ENCODE results near the gene ABCG1. TPM values are rescaled to one million over a fixed set of nuclear protein-coding genes. Genes with fewer than 3 reads are reported as not detected.

ABCG1 gene
- total RNA-seq, 1 donor from 2014 or later, result 1.9 TPM

DNA sequence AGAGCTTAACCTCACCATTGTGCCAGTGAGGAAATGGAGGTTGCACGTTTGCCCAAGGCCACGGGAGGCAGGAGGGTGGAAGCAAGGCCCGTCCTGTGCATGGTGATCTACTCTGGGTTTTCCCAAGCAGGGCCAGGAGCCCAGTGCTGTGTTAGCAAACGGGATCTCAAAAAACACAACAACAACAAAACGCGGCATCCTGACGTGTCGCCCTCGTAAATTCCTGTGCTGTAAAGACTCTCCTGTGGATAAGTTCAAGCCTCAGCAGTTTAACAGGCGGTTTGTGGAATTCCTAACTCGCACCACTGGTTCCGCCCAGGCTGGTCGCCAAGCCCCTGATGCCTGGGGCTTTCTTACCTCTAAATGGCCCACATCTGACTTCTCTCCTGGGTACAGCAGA, 57.1 kb downstream of the ABCG1 start:
- DNase-seq (ENCODE audit: low spot score), result no peak
- H3K27ac Mint-ChIP-seq, result no peak overlapping the region
- no peaks in the 10 kb centered on the region for H3K36me3 ChIP-seq
- H3F3A ChIP-seq (ENCODE audit: low read depth), result no peaks in the 10 kb centered on the region
- no peaks in the 10 kb centered on the region for H3K4me1 ChIP-seq
- H3K4me2 ChIP-seq, result no peak overlapping the region
- no peak overlapping the region for H3K27ac ChIP-seq
- H3K27me3 Mint-ChIP-seq (ENCODE audit: insufficient read depth, low read depth), result peaks cover 9% of the 10 kb centered on the region
- H4K20me1 ChIP-seq (ENCODE audit: low read depth), result no peaks in the 10 kb centered on the region
- H3K9me3 ChIP-seq (ENCODE audit: low read depth), result no peaks in the 10 kb centered on the region
- H2AFZ ChIP-seq (replicated peaks), result no peak overlapping the region
- no peaks in the 10 kb centered on the region for H3K36me3 Mint-ChIP-seq
- no peaks in the 10 kb centered on the region for H3K79me2 ChIP-seq (ENCODE audit: low read depth)
- H3K27me3 ChIP-seq, result no peaks in the 10 kb centered on the region
- no peak overlapping the region for H3K4me3 Mint-ChIP-seq
- H3K9me3 Mint-ChIP-seq, result no peaks in the 10 kb centered on the region
- no peak overlapping the region for H3K9ac ChIP-seq
- no peak overlapping the region for H3K4me3 ChIP-seq
- H3K4me1 Mint-ChIP-seq, result no peaks in the 10 kb centered on the region
- TF ChIP-seq EZH2 (IDR thresholded peaks at IDR 0.05) (no peak), EZH2phosphoT487 (IDR thresholded peaks at IDR 0.05) (no peak), CTCF (IDR thresholded peaks at IDR 0.05) (no peak)

DNA sequence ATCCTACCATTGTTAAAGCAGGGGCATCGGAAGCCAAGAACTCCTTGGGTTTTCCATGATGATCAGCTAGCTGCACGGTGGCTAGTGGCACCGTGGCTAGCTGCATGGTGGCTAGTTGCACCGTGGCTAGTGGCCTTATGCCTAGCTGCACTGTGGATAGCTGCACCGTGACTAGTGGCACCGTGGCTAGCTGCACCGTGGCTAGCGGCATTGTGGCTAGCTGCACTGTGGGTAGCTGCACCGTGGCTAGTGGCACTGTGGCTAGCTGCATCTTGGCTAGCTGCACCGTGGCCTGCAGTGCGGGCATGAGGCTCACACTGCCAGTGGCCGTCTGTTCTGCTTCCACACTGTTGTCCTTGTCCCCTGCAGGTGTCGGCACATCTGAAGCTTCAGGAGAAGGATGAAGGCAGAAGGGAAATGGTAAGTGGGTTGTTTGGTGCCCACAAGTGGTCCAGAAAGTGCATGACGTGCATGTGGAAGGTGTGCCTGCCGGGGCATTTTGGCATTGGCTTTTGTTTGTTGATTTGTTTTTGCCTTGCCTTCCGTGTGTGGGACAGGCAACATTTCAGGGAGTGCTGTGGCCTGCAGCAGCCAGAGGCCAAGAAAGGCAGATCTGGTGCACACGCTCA, 57.7 kb downstream of the ABCG1 start:
- H3K27ac ChIP-seq, result no peak overlapping the region
- no peak overlapping the region for H3K4me3 Mint-ChIP-seq
- H3K9me3 ChIP-seq (ENCODE audit: low read depth), result no peaks in the 10 kb centered on the region
- no peaks in the 10 kb centered on the region for H3K27me3 ChIP-seq
- no peak overlapping the region for H3K4me3 ChIP-seq
- H3K27me3 Mint-ChIP-seq (ENCODE audit: insufficient read depth, low read depth), result peaks cover 9% of the 10 kb centered on the region
- H3F3A ChIP-seq (ENCODE audit: low read depth), result no peaks in the 10 kb centered on the region
- H3K9me3 Mint-ChIP-seq, result no peaks in the 10 kb centered on the region
- no peak overlapping the region for H3K4me2 ChIP-seq
- H3K4me1 Mint-ChIP-seq, result no peaks in the 10 kb centered on the region
- H2AFZ ChIP-seq (replicated peaks), result no peak overlapping the region
- H3K36me3 ChIP-seq, result no peaks in the 10 kb centered on the region
- peak; percentile 23 for TF ChIP-seq CTCF (IDR thresholded peaks at IDR 0.05)
- TF ChIP-seq EZH2 (IDR thresholded peaks at IDR 0.05), result no peak
- H3K4me1 ChIP-seq, result no peaks in the 10 kb centered on the region
- no peak overlapping the region for H3K9ac ChIP-seq
- DNase-seq (ENCODE audit: low spot score), result no peak
- H3K27ac Mint-ChIP-seq, result no peak overlapping the region
- no peaks in the 10 kb centered on the region for H4K20me1 ChIP-seq (ENCODE audit: low read depth)
- H3K36me3 Mint-ChIP-seq, result no peaks in the 10 kb centered on the region
- H3K79me2 ChIP-seq (ENCODE audit: low read depth), result no peaks in the 10 kb centered on the region

GRCh38 chr21:42277593-42277992, 58.7 kb downstream of the ABCG1 start:
- Histone ChIP-seq H3K27ac (no peak overlapping the region), H3K79me2 (ENCODE audit: low read depth) (no peaks in the 10 kb centered on the region), H3F3A (ENCODE audit: low read depth) (no peaks in the 10 kb centered on the region), H3K9me3 (ENCODE audit: low read depth) (no peaks in the 10 kb centered on the region), H3K27me3 (no peaks in the 10 kb centered on the region), H2AFZ (replicated peaks) (no peak overlapping the region), H4K20me1 (ENCODE audit: low read depth) (no peaks in the 10 kb centered on the region), H3K36me3 (no peaks in the 10 kb centered on the region), H3K4me3 (no peak overlapping the region), H3K4me1 (no peaks in the 10 kb centered on the region), H3K4me2 (no peak overlapping the region), H3K9ac (no peak overlapping the region)
- Mint-ChIP-seq H3K36me3 (no peaks in the 10 kb centered on the region), H3K27me3 (ENCODE audit: insufficient read depth, low read depth) (peaks cover 9% of the 10 kb centered on the region), H3K9me3 (no peaks in the 10 kb centered on the region), H3K4me1 (no peaks in the 10 kb centered on the region), H3K27ac (no peak overlapping the region), H3K4me3 (no peak overlapping the region)
- DNase-seq (ENCODE audit: low spot score), result no peak
- TF ChIP-seq CTCF (IDR thresholded peaks at IDR 0.05) (no peak), EZH2phosphoT487 (IDR thresholded peaks at IDR 0.05) (no peak), EZH2 (IDR thresholded peaks at IDR 0.05) (no peak)
